Activated B cell treated with CpG ODN at 0.5 μM for 24 hours (primary cell): Measurements from ENCODE around the gene AJUBA. TPM values are rescaled to one million over a fixed set of nuclear protein-coding genes. Genes with fewer than 3 reads are reported as not detected.
A peak's percentile ranks its signal among the peaks of the same experiment; 100 is the strongest.
"Not testable (repeated sequence)": the region's sequence is repeated elsewhere in the genome, so short reads cannot be mapped to it uniquely, and the experiment has no call there.

Source experiments
- ATAC-seq: fragments of 200-7000 bp; cut with Tn5 transposase; one replicate; pipeline ENCODE4 v1.10.0; 2021; ENCODE audit warnings: low read depth, mild to moderate bottlenecking, moderate library complexity
- CTCF ChIA-PET: fragments of 350-600 bp; sonication (Branson Sonifier 250); formaldehyde crosslinking; loops from one replicate; lab custom pipeline; 2021; ENCODE audit warnings: antibody characterized with exemption; lab: Charles Lee
- POLR2A ChIA-PET: fragments of 350-600 bp; sonication (Branson Sonifier 250); formaldehyde crosslinking; loops from one replicate; lab custom pipeline; 2021; ENCODE audit warnings: antibody characterized with exemption; lab: Charles Lee
- DNase-seq: peaks from one replicate; pipeline ENCODE4 v3.0.0; 2022
- H3K27ac Mint-ChIP-seq: one replicate; pipeline ENCODE4 v1.8.0; 2020; ENCODE audit warnings: mixed read lengths
- H3K27me3 Mint-ChIP-seq: one replicate; pipeline ENCODE4 v1.8.0; 2021; ENCODE audit warnings: mixed read lengths
- H3K36me3 Mint-ChIP-seq: one replicate; pipeline ENCODE4 v1.8.0; 2021; ENCODE audit warnings: low read depth, mixed read lengths
- H3K4me1 Mint-ChIP-seq: one replicate; pipeline ENCODE4 v1.8.0; 2021; ENCODE audit warnings: mixed read lengths
- H3K4me3 Mint-ChIP-seq: one replicate; pipeline ENCODE4 v1.8.0; 2020; ENCODE audit warnings: mild to moderate bottlenecking, mixed read lengths
- H3K9me3 Mint-ChIP-seq: one replicate; pipeline ENCODE4 v1.8.0; 2020; ENCODE audit warnings: mixed read lengths
- intact Hi-C: fragments of 100-400 bp; cut with micrococcal nuclease; formaldehyde crosslinking; loops from one replicate; pipeline ENCODE4 v1.15.1; 2024
- total RNA-seq: library from RNA; stranded (reverse); gene quantifications from 2 replicates; pipeline ENCODE4 v1.2.3, GENCODE V29; 2022
- TF ChIP-seq, protein P1 (sequence below): fragments of 200-600 bp; IDR thresholded peaks from one replicate; pipeline ENCODE4 v1.8.0; 2022; ENCODE audit warnings: antibody characterized with exemption, mild to moderate bottlenecking

AJUBA gene
- total RNA-seq, 1 donor from 2014 or later = 0.67 TPM

DNA sequence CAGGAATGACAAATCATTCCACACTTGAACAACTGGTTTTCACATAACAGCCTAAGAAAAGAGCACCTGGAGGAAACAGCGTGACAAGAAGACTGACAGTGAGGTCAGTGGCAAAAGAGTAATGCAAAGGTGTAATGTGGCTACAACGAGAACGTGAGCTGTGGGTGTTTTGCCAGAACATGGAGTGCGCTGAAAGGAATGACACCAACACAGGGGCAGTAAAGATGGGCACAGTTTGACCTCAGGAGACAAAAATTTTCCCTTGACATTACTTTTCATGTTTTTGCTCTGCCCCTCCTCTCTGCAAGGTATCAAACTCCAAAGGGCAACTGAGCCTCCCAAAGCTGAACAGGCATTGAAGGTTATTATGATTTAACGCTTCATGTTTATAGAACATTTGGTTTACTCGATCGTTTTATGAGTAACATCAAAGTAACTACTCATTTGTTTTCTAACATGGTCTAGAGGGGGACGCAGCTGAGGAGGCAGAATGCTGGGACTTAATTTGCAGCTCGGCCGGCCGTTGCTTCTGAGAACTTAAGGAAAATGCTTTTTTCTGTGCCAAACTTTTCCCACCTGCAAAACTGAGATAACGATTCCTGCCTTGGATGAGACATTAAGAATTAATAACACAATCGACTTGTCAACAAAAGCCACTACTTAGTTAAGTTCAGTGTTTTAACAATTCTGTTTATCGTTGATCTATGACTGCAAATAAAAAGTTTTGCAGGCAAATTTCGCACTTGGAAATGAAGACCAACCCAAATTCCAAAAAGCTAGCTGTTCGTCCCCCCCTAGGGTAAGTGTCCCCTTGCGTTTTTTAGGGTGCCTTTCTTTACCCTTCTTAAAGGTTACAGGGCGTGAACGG lies 26.4 kb downstream of the AJUBA start:
- no peaks in the 10 kb centered on the region for H3K9me3 Mint-ChIP-seq
- no peak for ATAC-seq
- H3K36me3 Mint-ChIP-seq = peaks cover 13% of the 10 kb centered on the region
- H3K27me3 Mint-ChIP-seq = no peaks in the 10 kb centered on the region
- ChIA-PET CTCF (interaction anchor here (0.8 to 2.4 kb wide), 12 partner anchors 10 to 113 kb away, joined by 3 to 12 read pairs (median 4); partner anchors contain the start of genes CDH24 and PRMT5), POLR2A (interaction anchor here (0.7 to 2.9 kb wide), 12 partner anchors 9 to 345 kb away, joined by 3 to 30 read pairs (median 5); partner anchors contain the start of genes AJUBA, CDH24, LRP10 and PRMT5)
- H3K4me3 Mint-ChIP-seq = peak overlapping the region; percentile 90
- peak overlapping the region; percentile 86 for H3K27ac Mint-ChIP-seq
- TF ChIP-seq, protein P1, sequence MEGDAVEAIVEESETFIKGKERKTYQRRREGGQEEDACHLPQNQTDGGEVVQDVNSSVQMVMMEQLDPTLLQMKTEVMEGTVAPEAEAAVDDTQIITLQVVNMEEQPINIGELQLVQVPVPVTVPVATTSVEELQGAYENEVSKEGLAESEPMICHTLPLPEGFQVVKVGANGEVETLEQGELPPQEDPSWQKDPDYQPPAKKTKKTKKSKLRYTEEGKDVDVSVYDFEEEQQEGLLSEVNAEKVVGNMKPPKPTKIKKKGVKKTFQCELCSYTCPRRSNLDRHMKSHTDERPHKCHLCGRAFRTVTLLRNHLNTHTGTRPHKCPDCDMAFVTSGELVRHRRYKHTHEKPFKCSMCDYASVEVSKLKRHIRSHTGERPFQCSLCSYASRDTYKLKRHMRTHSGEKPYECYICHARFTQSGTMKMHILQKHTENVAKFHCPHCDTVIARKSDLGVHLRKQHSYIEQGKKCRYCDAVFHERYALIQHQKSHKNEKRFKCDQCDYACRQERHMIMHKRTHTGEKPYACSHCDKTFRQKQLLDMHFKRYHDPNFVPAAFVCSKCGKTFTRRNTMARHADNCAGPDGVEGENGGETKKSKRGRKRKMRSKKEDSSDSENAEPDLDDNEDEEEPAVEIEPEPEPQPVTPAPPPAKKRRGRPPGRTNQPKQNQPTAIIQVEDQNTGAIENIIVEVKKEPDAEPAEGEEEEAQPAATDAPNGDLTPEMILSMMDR = no peak
- no peak for DNase-seq
- intact Hi-C loops = loop anchor here (2.0 kb wide), 1 partner anchor 79 kb away; the partner anchor contains the start of gene PSMB5
- H3K4me1 Mint-ChIP-seq = peaks cover 13% of the 10 kb centered on the region

DNA sequence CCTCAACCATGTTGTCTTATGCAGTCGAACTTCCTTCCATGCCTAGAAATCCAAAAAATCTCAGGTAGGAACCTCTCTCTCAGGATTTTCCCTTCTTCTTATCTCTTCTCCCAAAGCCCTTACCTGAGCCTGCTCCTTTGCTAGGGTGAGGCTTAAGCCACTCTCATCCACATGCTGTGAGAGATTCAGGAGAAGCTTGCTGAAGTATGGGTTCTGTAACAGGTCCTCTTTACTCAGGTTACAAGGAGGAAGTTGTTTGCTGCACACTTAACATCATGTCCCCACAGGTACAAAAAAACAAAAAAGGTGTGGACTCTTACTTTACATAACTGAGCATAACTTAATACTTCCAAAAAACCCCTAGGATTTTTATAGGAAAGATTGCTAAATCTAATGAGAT lies 29.9 kb downstream of the AJUBA start:
- ChIA-PET CTCF (no interaction called here), POLR2A (no interaction called here)
- Mint-ChIP-seq H3K36me3 (peaks cover 29% of the 10 kb centered on the region), H3K4me3 (no peak overlapping the region), H3K4me1 (peaks cover 11% of the 10 kb centered on the region), H3K27ac (no peak overlapping the region), H3K27me3 (no peaks in the 10 kb centered on the region), H3K9me3 (no peaks in the 10 kb centered on the region)
- intact Hi-C loops = no loop called here
- TF ChIP-seq, protein P1 = no peak
- DNase-seq (no peak), ATAC-seq (no peak)

DNA sequence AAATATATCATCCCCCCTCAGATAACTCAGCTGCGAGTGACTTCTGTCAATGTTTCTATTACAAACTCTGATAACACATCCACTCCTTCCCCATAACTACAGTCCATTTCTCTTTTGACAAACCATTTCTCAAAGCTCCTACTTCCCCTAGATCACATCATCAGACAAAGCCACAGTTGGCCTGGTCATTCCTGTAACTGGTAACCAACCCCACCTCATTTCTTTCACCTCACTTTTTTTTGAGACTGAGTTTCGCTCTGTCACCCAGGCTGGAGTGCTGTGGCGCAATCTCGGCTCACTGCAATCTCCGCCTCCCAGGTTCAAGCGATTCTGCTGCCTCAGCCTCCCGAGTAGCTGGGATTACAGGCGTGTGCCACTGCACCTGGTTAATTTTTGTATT lies 30.6 kb downstream of the AJUBA start:
- H3K27ac Mint-ChIP-seq, CTCF ChIA-PET: not testable (repeated sequence)

DNA sequence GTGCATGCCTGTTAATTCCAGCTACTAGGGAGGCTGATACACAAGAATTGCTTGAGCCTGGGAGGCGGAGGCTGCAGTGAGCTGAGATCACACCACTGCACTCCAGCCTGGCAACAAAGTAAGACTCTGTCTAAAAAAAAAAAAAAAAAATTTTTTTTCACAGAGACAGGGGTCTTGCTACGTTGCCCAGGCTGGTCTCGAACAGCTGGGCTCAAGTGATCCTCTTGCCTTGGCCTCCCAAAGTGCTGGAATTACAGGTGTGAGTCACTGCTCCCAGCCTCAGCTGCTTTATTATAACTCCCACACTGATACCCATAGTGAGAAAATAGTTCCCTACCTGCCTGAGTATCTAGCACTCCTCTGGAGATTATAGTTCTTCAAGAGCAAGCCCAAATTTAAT lies 36.7 kb downstream of the AJUBA start:
- ChIA-PET POLR2A (interaction anchor here (1.2 to 1.7 kb wide), 3 partner anchors 10 to 11 kb away, joined by 4 to 19 read pairs (median 5); partner anchors contain the start of gene HAUS4), CTCF (interaction anchor here (1.6 kb wide), 1 partner anchor 11 kb away, joined by 3 read pairs; the partner anchor contains the start of gene HAUS4)
- DNase-seq = no peak
- Mint-ChIP-seq H3K27ac (no peak overlapping the region), H3K4me3 (no peak overlapping the region), H3K9me3 (no peaks in the 10 kb centered on the region), H3K36me3 (peaks cover 44% of the 10 kb centered on the region), H3K27me3 (no peaks in the 10 kb centered on the region), H3K4me1 (no peaks in the 10 kb centered on the region)
- TF ChIP-seq, protein P1 = no peak
- intact Hi-C loops = no loop called here
- ATAC-seq = no peak

More for the DNA sequence above, 30.6 kb downstream of the AJUBA start:
- H3K9me3 Mint-ChIP-seq, H3K4me3 Mint-ChIP-seq, intact Hi-C loops, ATAC-seq, DNase-seq, H3K27me3 Mint-ChIP-seq, POLR2A ChIA-PET: not testable (repeated sequence)
- Mint-ChIP-seq H3K36me3 (peaks cover 35% of the 10 kb centered on the region), H3K4me1 (peaks cover 10% of the 10 kb centered on the region)

DNA sequence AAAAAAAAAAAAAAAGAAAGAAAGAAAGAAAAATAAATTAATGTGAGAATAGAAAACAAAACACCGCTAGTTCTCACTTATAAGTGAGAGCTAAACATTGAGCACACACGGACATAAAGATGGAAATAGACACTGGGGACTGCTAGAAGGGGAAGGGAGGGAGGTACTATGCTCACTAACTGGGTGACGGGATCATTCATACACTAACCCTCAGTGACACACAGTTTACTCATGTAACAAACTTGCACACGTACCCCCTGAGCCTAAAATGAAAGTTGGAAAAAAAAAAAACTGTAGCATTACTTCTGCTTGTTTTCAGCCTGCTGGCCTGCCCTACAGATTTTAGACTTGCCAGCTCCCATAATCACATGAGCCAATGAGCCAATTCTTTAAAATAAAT lies 42.7 kb downstream of the AJUBA start:
- no peak for ATAC-seq
- TF ChIP-seq, protein P1 = no peak
- CTCF ChIA-PET = interaction anchor here (0.6 kb wide), 1 partner anchor 373 kb away, joined by 3 read pairs; no protein-coding TSS in a partner anchor
- intact Hi-C loops = no loop called here
- Mint-ChIP-seq H3K27me3 (no peaks in the 10 kb centered on the region), H3K9me3 (no peaks in the 10 kb centered on the region), H3K4me1 (no peaks in the 10 kb centered on the region), H3K36me3 (peaks cover 12% of the 10 kb centered on the region), H3K27ac (no peak overlapping the region), H3K4me3 (no peak overlapping the region)
- POLR2A ChIA-PET = interaction anchor here (0.7 kb wide), 1 partner anchor 372 kb away, joined by 3 read pairs; no protein-coding TSS in a partner anchor
- DNase-seq = no peak
